GM23338 (cell line): ENCODE results near the gene ZNF366. TPM values are rescaled to one million over a fixed set of nuclear protein-coding genes. Genes with fewer than 3 reads are reported as not detected.

ENCODE experiments used
- ATAC-seq: fragments of 200-7000 bp; cut with Tn5 transposase; 3 replicates; pipeline ENCODE4 v1.9.1; 2020
- DNase-seq: peaks from one replicate; pipeline ENCODE4 v3.0.0-alpha.2; 2015; ENCODE audit warnings: low spot score
- H2AFZ ChIP-seq: fragments of 200-600 bp; sonication (generic); 2 replicates; pipeline ENCODE4 v1.8.0; 2016; ENCODE audit warnings: antibody characterized with exemption, mild to moderate bottlenecking, moderate library complexity
- H3F3A ChIP-seq: fragments of 200-600 bp; sonication (generic); replicated peaks from 2 replicates; pipeline ENCODE4 v1.8.0; 2017; ENCODE audit warnings: antibody characterized with exemption, mixed run types, low read depth
- H3K27ac ChIP-seq: fragments of 200-600 bp; sonication (generic); 2 replicates; pipeline ENCODE4 v1.6.1; 2016; ENCODE audit warnings: low read depth
- H3K27me3 ChIP-seq: fragments of 200-600 bp; sonication (generic); 2 replicates; pipeline ENCODE4 v1.8.0; 2016; ENCODE audit warnings: mild to moderate bottlenecking, mixed run types, moderate library complexity; ENCODE audit not compliant: insufficient read depth
- H3K36me3 ChIP-seq: fragments of 200-600 bp; sonication (generic); 2 replicates; pipeline ENCODE4 v1.8.0; 2016; ENCODE audit warnings: mild to moderate bottlenecking; ENCODE audit not compliant: insufficient read depth
- H3K4me1 ChIP-seq: fragments of 200-600 bp; sonication (generic); 2 replicates; pipeline ENCODE4 v1.8.0; 2016; ENCODE audit warnings: mild to moderate bottlenecking, moderate library complexity; ENCODE audit not compliant: insufficient read depth
- H3K4me2 ChIP-seq: fragments of 200-600 bp; sonication (generic); 2 replicates; pipeline ENCODE4 v1.7.1; 2017; ENCODE audit warnings: mixed run types
- H3K4me3 ChIP-seq: fragments of 200-600 bp; sonication (generic); 2 replicates; pipeline ENCODE4 v1.6.1; 2016; ENCODE audit warnings: mixed run types
- H3K79me2 ChIP-seq: fragments of 200-600 bp; sonication (generic); replicated peaks from 2 replicates; pipeline ENCODE4 v1.8.0; 2017; ENCODE audit warnings: mild to moderate bottlenecking; ENCODE audit not compliant: insufficient read depth
- H3K9me2 ChIP-seq: fragments of 200-600 bp; sonication (generic); 2 replicates; pipeline ENCODE4 v1.8.0; 2017; ENCODE audit not compliant: insufficient read depth
- H4K20me1 ChIP-seq: fragments of 200-600 bp; sonication (generic); replicated peaks from 2 replicates; pipeline ENCODE4 v1.8.0; 2017; ENCODE audit warnings: mild to moderate bottlenecking; ENCODE audit not compliant: insufficient read depth
- H3K27ac Mint-ChIP-seq: 2 replicates; pipeline ENCODE4 v1.8.0; 2020; ENCODE audit warnings: inconsistent platforms, mild to moderate bottlenecking, moderate library complexity, mixed read lengths
- H3K27me3 Mint-ChIP-seq: 3 replicates; pipeline ENCODE4 v1.8.0; 2022; ENCODE audit warnings: low read depth, mild to moderate bottlenecking, moderate library complexity, mixed read lengths, inconsistent platforms; ENCODE audit not compliant: insufficient read depth, poor library complexity
- H3K36me3 Mint-ChIP-seq: 3 replicates; pipeline ENCODE4 v1.8.0; 2021; ENCODE audit warnings: low read depth, mild to moderate bottlenecking, inconsistent platforms, moderate library complexity, mixed read lengths
- H3K4me1 Mint-ChIP-seq: 3 replicates; pipeline ENCODE4 v1.8.0; 2020; ENCODE audit warnings: mild to moderate bottlenecking, inconsistent platforms, mixed read lengths
- H3K4me3 Mint-ChIP-seq: 3 replicates; pipeline ENCODE4 v1.8.0; 2021; ENCODE audit warnings: moderate library complexity, mild to moderate bottlenecking, inconsistent platforms, mixed read lengths
- H3K9me3 Mint-ChIP-seq: 3 replicates; pipeline ENCODE4 v1.8.0; 2020; ENCODE audit warnings: moderate library complexity, mild to moderate bottlenecking, inconsistent platforms, mixed read lengths
- CREB1 ChIP-seq: fragments of 250-450 bp; sonication (Bioruptor Pico); IDR thresholded peaks from 2 replicates; pipeline ENCODE4 v1.5.0; 2020; ENCODE audit warnings: low read depth, mild to moderate bottlenecking, moderate library complexity
- ETS1 ChIP-seq: IDR thresholded peaks from 2 replicates; pipeline ENCODE4 v1.6.1; 2016; ENCODE audit warnings: antibody characterized with exemption
- EZH2 ChIP-seq: fragments of 200-600 bp; sonication (generic); IDR thresholded peaks from one replicate; pipeline ENCODE4 v1.8.0; 2017; ENCODE audit warnings: antibody characterized with exemption, mild to moderate bottlenecking, low read depth; ENCODE audit not compliant: unreplicated experiment
- JUNB ChIP-seq: IDR thresholded peaks from one replicate; pipeline ENCODE4 v1.6.1; 2016; ENCODE audit warnings: antibody characterized with exemption; ENCODE audit not compliant: unreplicated experiment
- STAT1 ChIP-seq: IDR thresholded peaks from one replicate; pipeline ENCODE4 v1.6.1; 2016; ENCODE audit warnings: antibody characterized with exemption; ENCODE audit not compliant: unreplicated experiment
- ZNF114 ChIP-seq: fragments of 250-450 bp; sonication (Bioruptor Pico); IDR thresholded peaks from 2 replicates; pipeline ENCODE4 v1.5.0; 2020; ENCODE audit warnings: mild to moderate bottlenecking, moderate library complexity
- ZNF331 ChIP-seq: fragments of 250-450 bp; sonication (Bioruptor Pico); IDR thresholded peaks from 2 replicates; pipeline ENCODE4 v1.5.0; 2020; ENCODE audit warnings: low read depth, mild to moderate bottlenecking, moderate library complexity
- ZNF462 ChIP-seq: fragments of 250-450 bp; sonication (Bioruptor Pico); IDR thresholded peaks from 2 replicates; pipeline ENCODE4 v1.5.0; 2020; ENCODE audit warnings: mild to moderate bottlenecking, moderate library complexity
- polyA plus RNA-seq: library from polyadenylated mRNA; unstranded; fragments of >200 nt; fragmentation: Nextera tagmentation; extraction: Ambion mirVana; gene quantifications from 2 replicates; pipeline ENCODE4 v1.2.1, GENCODE V29; 2016
- total RNA-seq: library from RNA; depleted of rRNA; stranded (reverse); fragments of >200 nt; shearing (Covaris generic); gene quantifications from 2 replicates; pipeline ENCODE4 v1.2.3, GENCODE V29; 2014
- TF ChIP-seq, protein P1 (sequence below): IDR thresholded peaks from one replicate; pipeline ENCODE4 v1.6.1; 2018; ENCODE audit warnings: antibody characterized with exemption; ENCODE audit not compliant: unreplicated experiment

The ZNF366 gene
- total and polyA plus RNA-seq, 2 experiments from 2014 or later, result not detected

- TF ChIP-seq, protein P1, sequence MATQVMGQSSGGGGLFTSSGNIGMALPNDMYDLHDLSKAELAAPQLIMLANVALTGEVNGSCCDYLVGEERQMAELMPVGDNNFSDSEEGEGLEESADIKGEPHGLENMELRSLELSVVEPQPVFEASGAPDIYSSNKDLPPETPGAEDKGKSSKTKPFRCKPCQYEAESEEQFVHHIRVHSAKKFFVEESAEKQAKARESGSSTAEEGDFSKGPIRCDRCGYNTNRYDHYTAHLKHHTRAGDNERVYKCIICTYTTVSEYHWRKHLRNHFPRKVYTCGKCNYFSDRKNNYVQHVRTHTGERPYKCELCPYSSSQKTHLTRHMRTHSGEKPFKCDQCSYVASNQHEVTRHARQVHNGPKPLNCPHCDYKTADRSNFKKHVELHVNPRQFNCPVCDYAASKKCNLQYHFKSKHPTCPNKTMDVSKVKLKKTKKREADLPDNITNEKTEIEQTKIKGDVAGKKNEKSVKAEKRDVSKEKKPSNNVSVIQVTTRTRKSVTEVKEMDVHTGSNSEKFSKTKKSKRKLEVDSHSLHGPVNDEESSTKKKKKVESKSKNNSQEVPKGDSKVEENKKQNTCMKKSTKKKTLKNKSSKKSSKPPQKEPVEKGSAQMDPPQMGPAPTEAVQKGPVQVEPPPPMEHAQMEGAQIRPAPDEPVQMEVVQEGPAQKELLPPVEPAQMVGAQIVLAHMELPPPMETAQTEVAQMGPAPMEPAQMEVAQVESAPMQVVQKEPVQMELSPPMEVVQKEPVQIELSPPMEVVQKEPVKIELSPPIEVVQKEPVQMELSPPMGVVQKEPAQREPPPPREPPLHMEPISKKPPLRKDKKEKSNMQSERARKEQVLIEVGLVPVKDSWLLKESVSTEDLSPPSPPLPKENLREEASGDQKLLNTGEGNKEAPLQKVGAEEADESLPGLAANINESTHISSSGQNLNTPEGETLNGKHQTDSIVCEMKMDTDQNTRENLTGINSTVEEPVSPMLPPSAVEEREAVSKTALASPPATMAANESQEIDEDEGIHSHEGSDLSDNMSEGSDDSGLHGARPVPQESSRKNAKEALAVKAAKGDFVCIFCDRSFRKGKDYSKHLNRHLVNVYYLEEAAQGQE, result no peak
- TF ChIP-seq ETS1, result no peak
- TF ChIP-seq EZH2, result no peak
These were observed 55.3 kb downstream of the ZNF366 start (continued) for GRCh38 chr5:72451741-72452505.

DNA sequence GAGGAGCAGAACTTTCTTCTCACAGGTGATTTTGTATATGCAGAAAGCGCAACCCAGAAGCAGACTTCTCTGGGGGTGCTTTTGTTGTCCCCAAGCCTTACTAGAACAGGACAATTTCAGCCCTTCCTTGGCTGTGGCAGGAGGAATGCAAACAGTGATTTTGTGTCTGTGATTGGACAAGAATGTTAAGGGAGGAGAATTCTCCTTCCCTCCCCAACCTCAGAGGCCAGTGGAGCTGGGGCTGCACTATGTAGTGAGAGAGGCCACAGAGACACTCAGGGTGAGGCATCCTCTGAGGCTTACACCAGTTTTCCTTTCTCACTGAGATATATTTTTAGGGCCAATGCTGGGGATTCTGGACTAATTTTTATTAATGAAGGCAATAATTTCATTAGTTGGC, 58.8 kb downstream of the ZNF366 start:
- no peaks in the 10 kb centered on the region for H3K27me3 ChIP-seq
- H3K79me2 ChIP-seq, result no peaks in the 10 kb centered on the region
- Mint-ChIP-seq H3K4me1 (peaks cover 16% of the 10 kb centered on the region), H3K27me3 (peaks cover 6% of the 10 kb centered on the region), H3K9me3 (no peaks in the 10 kb centered on the region), H3K27ac (no peak overlapping the region), H3K4me3 (no peak overlapping the region), H3K36me3 (no peaks in the 10 kb centered on the region)
- H3K27ac ChIP-seq, result no peak overlapping the region
- H3F3A ChIP-seq, result no peaks in the 10 kb centered on the region
- H4K20me1 ChIP-seq, result no peaks in the 10 kb centered on the region
- H2AFZ ChIP-seq, result no peak overlapping the region
- H3K4me2 ChIP-seq, result no peak overlapping the region
- ATAC-seq (no peak), DNase-seq (no peak)
- no peak overlapping the region for H3K4me3 ChIP-seq
- H3K9me2 ChIP-seq, result peaks cover 14% of the 10 kb centered on the region
- H3K36me3 ChIP-seq, result no peaks in the 10 kb centered on the region
- no peaks in the 10 kb centered on the region for H3K4me1 ChIP-seq
- TF ChIP-seq JUNB, result no peak
- no peak for TF ChIP-seq STAT1
- no peak for TF ChIP-seq CREB1 (CRISPR knock-in tag)
- TF ChIP-seq ZNF462 (CRISPR knock-in tag), result no peak
- TF ChIP-seq ZNF114 (CRISPR knock-in tag), result no peak
- no peak for TF ChIP-seq ZNF331
- TF ChIP-seq, protein P1, result no peak
